Raji (cell line): ENCODE data around the gene ZNF30.

Experiments
- POLR2A ChIP-seq: IDR thresholded peaks from 2 replicates; pipeline ENCODE4 v1.6.1; 2011; ENCODE audit warnings: low read depth, low read length, control low read depth; ENCODE audit not compliant: insufficient read depth

ZNF30 gene

GRCh38 chr19:34953092-34953491, 26.4 kb downstream of the ZNF30 start:
- no peak for TF ChIP-seq POLR2A

DNA sequence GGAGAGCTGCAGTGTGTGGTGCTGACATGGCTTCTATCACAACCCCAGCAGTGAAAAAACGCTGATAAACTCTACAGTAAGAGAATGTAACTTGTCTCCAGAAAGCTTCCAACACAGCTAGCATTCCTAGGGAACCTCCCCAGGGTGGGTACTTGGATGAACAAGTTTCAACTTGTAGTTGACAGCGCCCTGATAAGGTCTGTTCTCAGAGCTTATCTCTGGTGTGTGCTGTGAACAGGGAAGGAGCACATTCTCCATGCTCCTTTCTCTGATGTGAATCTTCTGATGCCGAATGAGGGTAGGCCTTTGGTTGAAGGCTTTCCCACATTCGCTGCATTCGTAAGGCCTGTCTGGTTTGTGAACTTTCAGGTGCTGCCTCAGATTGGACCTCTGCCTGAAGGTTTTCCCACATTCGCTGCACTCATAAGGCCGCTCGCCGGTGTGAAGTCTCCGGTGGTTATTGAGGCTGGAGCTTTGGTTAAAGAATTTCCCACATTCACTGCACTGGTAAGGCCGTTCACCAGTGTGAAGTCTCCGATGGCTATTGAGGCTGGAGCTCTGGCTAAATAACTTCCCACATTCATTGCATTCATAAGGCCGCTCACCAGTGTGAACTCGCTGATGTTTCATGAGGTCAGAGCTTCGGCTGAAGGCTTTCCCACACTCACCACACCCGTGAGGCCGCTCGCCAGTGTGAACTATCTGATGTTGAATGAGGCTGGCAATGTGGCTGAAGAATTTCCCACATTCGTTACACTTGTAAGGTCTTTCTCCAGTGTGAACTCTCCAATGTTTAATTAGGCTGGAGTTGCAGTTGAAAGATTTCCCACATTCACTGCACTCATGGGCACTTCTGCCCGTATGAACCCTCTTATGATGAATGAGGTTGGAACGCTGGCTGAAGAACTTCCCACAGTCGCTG, 31.4 kb downstream of the ZNF30 start:
- TF ChIP-seq POLR2A: no peak

DNA sequence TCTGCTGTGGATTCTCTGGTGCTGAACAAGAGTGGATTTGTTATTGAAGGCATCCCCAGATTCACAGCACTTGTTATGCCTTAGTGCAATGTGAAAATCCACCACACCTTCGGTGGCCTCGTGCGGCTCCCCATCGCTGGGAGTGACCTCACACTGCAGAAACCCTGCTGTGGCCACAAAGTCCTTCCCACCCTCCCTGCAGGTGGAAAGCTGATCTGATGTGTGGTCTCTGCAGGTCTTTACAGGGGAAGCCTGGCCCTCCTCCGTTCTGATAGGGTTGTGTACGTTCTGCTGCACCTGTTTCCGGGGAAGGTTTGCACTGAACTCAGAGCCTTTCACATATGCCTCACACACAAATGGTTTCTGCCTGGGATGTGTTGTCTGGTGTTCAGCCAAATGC, 32.3 kb downstream of the ZNF30 start:
- no peak for TF ChIP-seq POLR2A

GRCh38 chr19:34960103-34960805, 33.6 kb downstream of the ZNF30 start:
- TF ChIP-seq POLR2A: no peak

DNA sequence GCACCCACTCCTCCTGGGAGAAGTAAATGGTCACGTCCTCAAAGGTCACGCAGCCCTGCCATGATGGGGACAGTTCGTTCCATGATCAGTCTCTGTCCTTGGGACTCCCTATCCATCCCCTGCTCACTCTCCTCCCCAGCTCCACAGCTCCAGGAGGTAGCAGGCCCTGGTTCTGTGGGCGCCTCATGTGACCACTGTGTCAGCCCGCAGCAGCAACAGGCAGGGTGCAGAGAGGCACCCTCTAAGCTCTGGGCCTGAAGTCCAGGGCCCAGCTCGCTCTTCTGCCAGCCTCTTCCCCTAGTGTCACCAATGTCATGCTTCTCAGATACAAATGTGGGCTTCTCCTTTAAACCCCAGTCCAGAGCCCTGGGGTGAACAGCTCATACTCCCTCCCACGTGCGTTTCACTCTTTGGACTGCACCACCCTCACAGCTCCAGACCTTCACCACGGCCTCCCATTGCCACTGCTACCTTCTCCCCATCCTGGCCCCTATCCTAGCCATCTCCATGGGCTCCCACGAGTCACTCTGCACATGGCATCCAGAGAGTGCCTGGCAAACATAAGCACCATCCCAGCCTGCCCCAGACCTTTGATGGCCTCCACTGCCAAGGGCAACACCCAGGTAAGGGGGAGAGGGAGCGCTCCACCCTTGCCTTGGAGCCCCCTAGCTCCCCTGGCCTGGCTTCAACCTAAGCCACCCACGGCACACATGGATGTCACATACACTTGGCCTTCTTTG, 34.4 kb downstream of the ZNF30 start:
- no peak for TF ChIP-seq POLR2A

DNA sequence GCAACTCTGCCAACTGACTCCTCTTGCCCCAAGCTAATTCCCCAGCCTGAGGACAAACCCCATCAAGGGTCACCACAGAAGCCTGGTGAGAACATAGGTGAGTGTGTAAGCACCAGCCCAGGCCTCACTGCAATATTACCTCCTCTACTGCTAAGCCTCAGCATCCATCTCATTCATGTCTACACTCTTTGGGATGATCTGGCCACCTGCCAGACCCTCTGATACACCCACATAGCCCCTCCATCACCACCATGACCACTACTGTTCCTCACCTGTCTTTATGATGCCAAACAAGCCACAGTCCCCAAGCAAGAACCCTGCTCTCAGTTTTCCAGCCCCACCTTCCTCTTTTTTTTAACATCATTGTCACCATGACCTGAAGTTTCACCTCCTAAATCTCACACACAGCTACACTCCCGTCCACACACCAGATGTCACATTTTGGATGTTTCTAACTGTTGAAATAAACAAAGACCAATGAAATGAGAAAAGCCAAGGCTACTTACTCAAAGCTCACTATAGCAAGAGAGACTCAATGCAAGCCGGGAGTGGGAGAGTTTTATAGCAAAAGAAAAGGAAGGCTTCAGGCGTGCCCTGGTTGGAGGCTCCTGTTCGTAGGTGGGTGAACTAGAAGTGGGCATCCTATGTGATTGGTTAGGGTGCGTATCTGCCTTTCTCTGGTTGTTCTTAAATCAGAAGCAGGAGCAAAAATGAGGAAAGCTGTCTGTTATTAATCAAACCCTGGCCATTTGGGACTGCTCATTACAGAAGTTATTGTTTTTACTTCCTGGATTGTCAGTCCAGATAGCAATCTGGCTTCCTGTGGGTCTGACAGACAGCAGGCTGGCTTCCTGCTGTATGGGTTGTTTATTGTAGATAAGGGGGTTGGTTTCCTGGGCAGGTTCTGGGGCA, 35.3 kb downstream of the ZNF30 start:
- no peak for TF ChIP-seq POLR2A

- no peak for TF ChIP-seq POLR2A
Observed at GRCh38 chr19:34962687-34963572, 36.2 kb downstream of the ZNF30 start.

- TF ChIP-seq POLR2A: peak; percentile 49
Observed at GRCh38 chr19:34963573-34964406, 37.1 kb downstream of the ZNF30 start, which contains the start of gene ZNF792. ZNF792 (minus strand) TSS chr19:34964229; CDS start chr19:34963662, 567 bp downstream.

DNA sequence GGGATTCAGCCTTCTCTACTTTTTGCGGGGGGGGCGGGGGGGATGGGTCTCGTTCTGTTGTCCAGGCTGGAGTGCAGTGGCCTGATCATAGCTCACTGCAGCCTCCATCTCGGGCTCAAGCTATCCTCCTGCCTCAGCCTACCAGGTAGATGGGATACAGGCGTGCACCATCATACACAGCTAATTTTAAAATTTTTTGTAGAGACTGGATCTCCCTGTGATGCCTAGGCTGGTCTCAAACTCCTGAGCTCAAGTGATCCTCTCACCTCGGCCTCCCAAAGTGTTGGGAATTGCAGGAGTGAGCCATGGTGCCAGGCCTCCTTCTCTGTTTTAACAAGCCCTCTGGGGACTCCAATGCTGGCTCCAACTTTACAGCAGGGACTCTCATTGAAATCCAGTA, 37.9 kb downstream of the ZNF30 start:
- no peak for TF ChIP-seq POLR2A

GRCh38 chr19:34967551-34967950, 40.8 kb downstream of the ZNF30 start:
- no peak for TF ChIP-seq POLR2A

DNA sequence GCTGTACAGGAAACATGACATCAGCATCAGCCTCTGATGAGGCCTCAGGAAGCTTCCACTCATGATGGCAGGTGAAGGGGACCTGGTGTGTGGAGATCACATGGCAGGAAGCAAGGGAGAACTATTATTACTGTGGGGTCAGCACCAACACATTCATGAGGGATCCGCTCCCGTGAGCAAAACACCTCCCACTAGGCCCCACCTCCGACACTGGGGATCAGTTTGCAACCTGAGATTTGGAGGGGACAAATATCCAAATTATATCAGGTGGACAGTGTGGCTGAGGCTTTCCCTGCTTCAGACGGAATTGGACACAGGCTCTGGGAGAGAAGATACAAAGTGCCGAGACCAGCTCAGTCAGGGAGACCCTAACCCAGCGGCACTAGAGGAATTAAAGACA, 43.0 kb downstream of the ZNF30 start:
- no peak for TF ChIP-seq POLR2A

DNA sequence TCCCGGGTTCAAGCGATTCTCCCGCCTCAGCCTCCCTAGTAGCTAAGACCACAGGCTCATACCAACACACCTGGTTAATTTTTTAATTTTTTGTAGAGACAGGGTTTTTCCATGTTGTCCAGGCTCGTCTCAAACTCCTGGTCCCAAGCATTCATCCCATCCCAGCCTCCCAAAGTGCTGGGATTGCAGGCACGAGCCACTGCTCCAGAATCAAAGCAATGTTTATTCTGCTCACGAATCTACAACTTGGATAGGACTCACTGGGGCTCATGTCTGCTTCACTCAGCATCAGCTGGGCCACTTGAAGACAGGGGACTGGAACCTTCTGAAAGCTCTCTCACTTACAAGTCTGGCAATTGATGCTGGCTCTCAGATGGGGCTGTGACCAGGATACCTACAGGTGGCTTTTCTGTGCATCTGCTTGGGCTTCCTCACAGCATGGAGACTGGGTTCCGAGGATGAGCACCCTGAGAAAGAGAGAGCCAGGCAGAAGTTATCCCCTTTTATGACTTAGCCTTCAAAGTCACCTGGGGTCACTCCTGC, 45.5 kb downstream of the ZNF30 start:
- TF ChIP-seq POLR2A: no peak

DNA sequence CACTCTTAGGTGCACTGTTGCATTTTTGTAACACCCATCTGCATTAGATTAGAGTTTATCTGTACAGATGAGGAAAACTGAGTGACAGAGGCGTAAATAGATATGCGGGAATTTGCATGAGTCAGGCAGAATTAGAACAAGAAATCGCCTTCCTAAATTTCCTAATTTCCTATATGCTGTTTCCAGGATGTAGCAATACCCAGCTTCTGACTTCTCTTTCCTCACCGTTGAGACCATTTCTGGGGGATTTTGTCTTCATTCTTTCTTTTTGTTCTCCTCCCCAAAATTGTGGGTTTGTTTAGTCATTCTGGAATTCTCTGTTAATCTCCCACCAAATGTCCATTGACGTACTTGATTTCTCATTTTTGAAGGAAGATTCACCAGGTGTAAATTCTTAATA, 47.9 kb downstream of the ZNF30 start:
- no peak for TF ChIP-seq POLR2A

GRCh38 chr19:34975056-34975455, 48.4 kb downstream of the ZNF30 start:
- TF ChIP-seq POLR2A: no peak
